HEK293 (cell line): Measurements from ENCODE around the gene AOAH.

Experiments
- CTCF ChIA-PET: fragments of 350-600 bp; formaldehyde crosslinking; extraction: SDS; loops from one replicate; lab custom pipeline; 2021; ENCODE audit warnings: antibody characterized with exemption; lab: Yijun Ruan, JAX
- POLR2A ChIA-PET: fragments of 300-600 bp; formaldehyde crosslinking; extraction: SDS; loops from one replicate; lab custom pipeline; 2020; ENCODE audit warnings: antibody characterized with exemption, inconsistent platforms; lab: Yijun Ruan, JAX
- H3K27ac ChIP-seq: fragments of 200-500 bp; sonication (Bioruptor generic); 2 replicates; pipeline ENCODE4 v1.5.1; 2014; ENCODE audit warnings: low read depth, low read length, control low read depth, inconsistent platforms; ENCODE audit errors: extremely low read depth
- H3K36me3 ChIP-seq, 2 experiments: fragments of 200-500 bp in 1 of 2; sonication (Bioruptor generic) in 1 of 2; 1 replicate in 1 of 2; 2 replicates in 1 of 2; pipeline ENCODE4 v1.5.1; 2014 to 2017; ENCODE audit warnings: inconsistent platforms in 2 of 2, low read length in 2 of 2; ENCODE audit not compliant: control insufficient read depth in 2 of 2, insufficient read depth in 1 of 2
- H3K4me1 ChIP-seq: fragments of 200-500 bp; sonication (Bioruptor generic); 2 replicates; pipeline ENCODE4 v1.5.1; 2014; ENCODE audit warnings: mild to moderate bottlenecking, low read length, inconsistent platforms; ENCODE audit not compliant: control insufficient read depth, insufficient read depth
- H3K4me3 ChIP-seq: 2 replicates; pipeline ENCODE4 v1.5.1; 2011; ENCODE audit warnings: low read depth, mild to moderate bottlenecking, control low read depth, low read length, moderate library complexity
- H3K9me3 ChIP-seq: fragments of 200-500 bp; sonication (Bioruptor generic); 2 replicates; pipeline ENCODE4 v1.5.1; 2014; ENCODE audit warnings: low read depth, low read length, inconsistent platforms; ENCODE audit not compliant: control insufficient read depth, insufficient read depth
- BCL6B ChIP-seq: fragments of 450-650 bp; formaldehyde crosslinking; IDR thresholded peaks from 2 replicates; pipeline ENCODE4 v1.5.1; 2017; ENCODE audit warnings: missing biosample characterization, missing genetic modification characterization
- GLIS2 ChIP-seq: fragments of 450-650 bp; formaldehyde crosslinking; IDR thresholded peaks from 2 replicates; pipeline ENCODE4 v1.5.1; 2016; ENCODE audit warnings: missing biosample characterization, missing genetic modification characterization
- MEIS1 ChIP-seq: sonication (generic); formaldehyde crosslinking; IDR thresholded peaks from 2 replicates; pipeline ENCODE4 v1.8.1; 2022; ENCODE audit warnings: missing genetic modification reagents, mild to moderate bottlenecking, borderline replicate concordance
- MYNN ChIP-seq: fragments of 450-650 bp; formaldehyde crosslinking; IDR thresholded peaks from 2 replicates; pipeline ENCODE4 v1.5.1; 2016; ENCODE audit warnings: missing biosample characterization, missing genetic modification characterization, borderline replicate concordance
- MZF1 ChIP-seq: fragments of 450-650 bp; formaldehyde crosslinking; IDR thresholded peaks from 2 replicates; pipeline ENCODE4 v1.5.1; 2017; ENCODE audit warnings: missing biosample characterization, missing genetic modification characterization, borderline replicate concordance
- ZBTB1 ChIP-seq: fragments of 450-650 bp; formaldehyde crosslinking; IDR thresholded peaks from 2 replicates; pipeline ENCODE4 v1.5.1; 2016; ENCODE audit warnings: missing biosample characterization, missing genetic modification characterization
- ZFP3 ChIP-seq: fragments of 450-650 bp; formaldehyde crosslinking; IDR thresholded peaks from 2 replicates; pipeline ENCODE4 v1.5.1; 2016; ENCODE audit warnings: low read depth, missing biosample characterization, missing genetic modification characterization
- ZNF148 ChIP-seq: fragments of 450-650 bp; formaldehyde crosslinking; IDR thresholded peaks from 2 replicates; pipeline ENCODE4 v1.5.0; 2017; ENCODE audit warnings: missing biosample characterization, missing genetic modification characterization, borderline replicate concordance
- ZNF155 ChIP-seq: fragments of 450-650 bp; formaldehyde crosslinking; IDR thresholded peaks from 2 replicates; pipeline ENCODE4 v1.5.1; 2016; ENCODE audit warnings: missing biosample characterization, missing genetic modification characterization
- ZNF223 ChIP-seq: fragments of 450-650 bp; formaldehyde crosslinking; IDR thresholded peaks from 2 replicates; pipeline ENCODE4 v1.5.1; 2016; ENCODE audit warnings: missing biosample characterization, missing genetic modification characterization
- ZNF24 ChIP-seq: fragments of 450-650 bp; formaldehyde crosslinking; IDR thresholded peaks from 2 replicates; pipeline ENCODE4 v1.5.1; 2016; ENCODE audit warnings: missing biosample characterization, missing genetic modification characterization
- ZNF513 ChIP-seq: fragments of 450-650 bp; IDR thresholded peaks from 2 replicates; pipeline ENCODE4 v1.5.1; 2018; ENCODE audit warnings: missing biosample characterization, missing genetic modification characterization
- ZNF521 ChIP-seq: fragments of 450-650 bp; formaldehyde crosslinking; IDR thresholded peaks from 2 replicates; pipeline ENCODE4 v1.5.1; 2017; ENCODE audit warnings: missing biosample characterization, mild to moderate bottlenecking, missing genetic modification characterization
- ZNF621 ChIP-seq: fragments of 450-650 bp; formaldehyde crosslinking; IDR thresholded peaks from 2 replicates; pipeline ENCODE4 v1.5.1; 2017; ENCODE audit warnings: missing biosample characterization, missing genetic modification characterization
- ZNF658 ChIP-seq: fragments of 450-650 bp; formaldehyde crosslinking; IDR thresholded peaks from 2 replicates; pipeline ENCODE4; 2016; ENCODE audit warnings: missing biosample characterization, missing genetic modification characterization
- ZNF701 ChIP-seq: fragments of 450-650 bp; formaldehyde crosslinking; IDR thresholded peaks from 2 replicates; pipeline ENCODE4 v1.5.1; 2016; ENCODE audit warnings: missing biosample characterization, missing genetic modification characterization
- ZNF704 ChIP-seq: fragments of 450-650 bp; formaldehyde crosslinking; IDR thresholded peaks from 2 replicates; pipeline ENCODE4 v1.5.1; 2016; ENCODE audit warnings: missing biosample characterization, missing genetic modification characterization
- TF ChIP-seq, protein P1 (sequence below): fragments of 450-650 bp; formaldehyde crosslinking; IDR thresholded peaks from 2 replicates; pipeline ENCODE4 v1.5.1; 2016; ENCODE audit warnings: missing biosample characterization, missing genetic modification characterization, borderline replicate concordance
- TF ChIP-seq, protein P2 (sequence below): fragments of 450-650 bp; formaldehyde crosslinking; IDR thresholded peaks from 2 replicates; pipeline ENCODE4 v1.5.1; 2017; ENCODE audit warnings: missing biosample characterization, missing genetic modification characterization

Gene AOAH

DNA sequence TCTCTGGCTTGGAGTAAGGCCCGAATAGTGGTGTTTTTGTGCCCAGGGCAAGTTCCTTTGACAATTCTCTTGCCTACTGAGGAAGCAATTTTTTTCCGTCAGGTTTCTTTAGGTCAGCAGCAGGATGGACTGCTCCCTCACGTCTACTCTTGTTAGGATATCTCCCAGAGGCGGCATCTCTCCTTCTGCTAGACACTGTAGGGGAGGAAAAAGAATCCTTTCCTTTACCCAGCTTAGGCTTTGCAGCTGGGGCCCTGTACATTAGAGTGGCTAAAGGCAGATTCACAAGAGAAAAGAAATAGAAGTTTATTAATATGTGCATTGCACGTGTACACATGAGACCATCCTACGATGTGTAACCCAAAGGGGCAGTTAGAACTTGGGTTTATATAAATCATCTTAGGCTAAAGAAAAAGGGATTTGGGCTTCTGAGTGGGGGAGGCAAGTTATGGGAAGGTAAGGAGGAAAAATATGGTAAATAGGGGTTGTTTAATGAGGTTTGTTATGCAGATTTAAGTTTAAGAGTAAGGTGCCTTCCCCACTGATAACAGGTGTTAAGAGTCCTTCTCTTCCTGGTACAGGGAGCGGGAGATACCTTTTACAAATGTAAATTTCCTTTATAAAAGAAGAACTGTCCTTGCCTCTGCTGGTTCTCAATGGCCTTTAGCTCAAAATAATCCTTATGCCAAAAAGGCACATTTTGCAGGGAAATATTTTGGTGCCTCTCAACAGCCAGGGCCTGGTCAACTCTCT lies 156.4 kb downstream of the AOAH start (continued):
- TF ChIP-seq, protein P1, sequence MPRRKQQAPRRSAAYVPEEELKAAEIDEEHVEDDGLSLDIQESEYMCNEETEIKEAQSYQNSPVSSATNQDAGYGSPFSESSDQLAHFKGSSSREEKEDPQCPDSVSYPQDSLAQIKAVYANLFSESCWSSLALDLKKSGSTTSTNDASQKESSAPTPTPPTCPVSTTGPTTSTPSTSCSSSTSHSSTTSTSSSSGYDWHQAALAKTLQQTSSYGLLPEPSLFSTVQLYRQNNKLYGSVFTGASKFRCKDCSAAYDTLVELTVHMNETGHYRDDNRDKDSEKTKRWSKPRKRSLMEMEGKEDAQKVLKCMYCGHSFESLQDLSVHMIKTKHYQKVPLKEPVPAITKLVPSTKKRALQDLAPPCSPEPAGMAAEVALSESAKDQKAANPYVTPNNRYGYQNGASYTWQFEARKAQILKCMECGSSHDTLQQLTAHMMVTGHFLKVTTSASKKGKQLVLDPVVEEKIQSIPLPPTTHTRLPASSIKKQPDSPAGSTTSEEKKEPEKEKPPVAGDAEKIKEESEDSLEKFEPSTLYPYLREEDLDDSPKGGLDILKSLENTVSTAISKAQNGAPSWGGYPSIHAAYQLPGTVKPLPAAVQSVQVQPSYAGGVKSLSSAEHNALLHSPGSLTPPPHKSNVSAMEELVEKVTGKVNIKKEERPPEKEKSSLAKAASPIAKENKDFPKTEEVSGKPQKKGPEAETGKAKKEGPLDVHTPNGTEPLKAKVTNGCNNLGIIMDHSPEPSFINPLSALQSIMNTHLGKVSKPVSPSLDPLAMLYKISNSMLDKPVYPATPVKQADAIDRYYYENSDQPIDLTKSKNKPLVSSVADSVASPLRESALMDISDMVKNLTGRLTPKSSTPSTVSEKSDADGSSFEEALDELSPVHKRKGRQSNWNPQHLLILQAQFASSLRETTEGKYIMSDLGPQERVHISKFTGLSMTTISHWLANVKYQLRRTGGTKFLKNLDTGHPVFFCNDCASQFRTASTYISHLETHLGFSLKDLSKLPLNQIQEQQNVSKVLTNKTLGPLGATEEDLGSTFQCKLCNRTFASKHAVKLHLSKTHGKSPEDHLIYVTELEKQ (tag by site-specific recombination): no peak
- no peak for TF ChIP-seq ZNF148 (tag by site-specific recombination)
- no peak for TF ChIP-seq ZNF704 (tag by site-specific recombination)
- TF ChIP-seq GLIS2: no peak

DNA sequence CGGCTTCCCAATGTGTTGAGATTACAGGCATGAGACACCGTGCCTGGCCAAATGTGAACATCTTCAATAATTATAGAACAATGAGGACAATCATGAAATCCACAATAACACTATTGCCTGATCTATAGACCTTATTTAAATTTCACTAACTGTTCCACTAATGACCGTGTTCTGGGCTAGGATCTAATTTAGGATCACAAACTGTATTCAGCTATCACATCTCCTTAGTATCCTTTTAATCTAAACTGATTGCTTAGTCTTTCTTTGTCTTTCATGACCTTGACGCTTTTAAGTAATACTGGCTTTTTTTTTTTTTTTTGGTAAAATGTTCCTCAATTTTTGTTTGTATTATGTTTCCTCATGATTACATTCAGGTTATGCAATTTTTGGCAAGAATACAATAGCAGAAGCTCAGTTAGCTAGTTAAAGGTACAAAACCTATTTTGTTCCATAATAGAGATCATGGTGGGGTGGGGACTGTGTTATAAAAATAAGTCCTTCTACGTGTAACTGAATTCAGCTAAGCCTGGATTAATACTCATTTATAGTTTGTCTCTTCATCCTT lies 158.4 kb downstream of the AOAH start:
- no peaks in the 10 kb centered on the region for H3K36me3 ChIP-seq
- no peak for TF ChIP-seq MEIS1 (CRISPR knock-in tag)
- TF ChIP-seq GLIS2: no peak
- no peak for TF ChIP-seq MZF1
- no peak for TF ChIP-seq ZNF621
- TF ChIP-seq MYNN (tag by site-specific recombination): no peak
- TF ChIP-seq ZFP3 (tag by site-specific recombination): no peak
- no peak for TF ChIP-seq ZNF24 (tag by site-specific recombination)
- CTCF ChIA-PET: no interaction called here
- no peaks in the 10 kb centered on the region for H3K4me1 ChIP-seq
- no peaks in the 10 kb centered on the region for H3K9me3 ChIP-seq
- POLR2A ChIA-PET: no interaction called here
- H3K27ac ChIP-seq: no peak overlapping the region
- H3K4me3 ChIP-seq: no peak overlapping the region

GRCh38 chr7:36564489-36564888 lies 159.8 kb downstream of the AOAH start:
- ChIA-PET POLR2A (no interaction called here), CTCF (interaction anchor here (0.5 to 0.7 kb wide), 2 partner anchors 42 to 84 kb away, joined by 3 read pairs; no protein-coding TSS in a partner anchor)
- Histone ChIP-seq H3K27ac (no peak overlapping the region), H3K4me1 (no peaks in the 10 kb centered on the region), H3K36me3 (no peaks in the 10 kb centered on the region), H3K9me3 (no peaks in the 10 kb centered on the region), H3K4me3 (no peak overlapping the region)
- no peak for TF ChIP-seq ZNF521 (tag by site-specific recombination)
- no peak for TF ChIP-seq ZNF223 (tag by site-specific recombination)
- no peak for TF ChIP-seq ZNF155 (tag by site-specific recombination)
- TF ChIP-seq, protein P2, sequence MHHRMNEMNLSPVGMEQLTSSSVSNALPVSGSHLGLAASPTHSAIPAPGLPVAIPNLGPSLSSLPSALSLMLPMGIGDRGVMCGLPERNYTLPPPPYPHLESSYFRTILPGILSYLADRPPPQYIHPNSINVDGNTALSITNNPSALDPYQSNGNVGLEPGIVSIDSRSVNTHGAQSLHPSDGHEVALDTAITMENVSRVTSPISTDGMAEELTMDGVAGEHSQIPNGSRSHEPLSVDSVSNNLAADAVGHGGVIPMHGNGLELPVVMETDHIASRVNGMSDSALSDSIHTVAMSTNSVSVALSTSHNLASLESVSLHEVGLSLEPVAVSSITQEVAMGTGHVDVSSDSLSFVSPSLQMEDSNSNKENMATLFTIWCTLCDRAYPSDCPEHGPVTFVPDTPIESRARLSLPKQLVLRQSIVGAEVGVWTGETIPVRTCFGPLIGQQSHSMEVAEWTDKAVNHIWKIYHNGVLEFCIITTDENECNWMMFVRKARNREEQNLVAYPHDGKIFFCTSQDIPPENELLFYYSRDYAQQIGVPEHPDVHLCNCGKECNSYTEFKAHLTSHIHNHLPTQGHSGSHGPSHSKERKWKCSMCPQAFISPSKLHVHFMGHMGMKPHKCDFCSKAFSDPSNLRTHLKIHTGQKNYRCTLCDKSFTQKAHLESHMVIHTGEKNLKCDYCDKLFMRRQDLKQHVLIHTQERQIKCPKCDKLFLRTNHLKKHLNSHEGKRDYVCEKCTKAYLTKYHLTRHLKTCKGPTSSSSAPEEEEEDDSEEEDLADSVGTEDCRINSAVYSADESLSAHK: no peak
- TF ChIP-seq ZBTB1 (tag by site-specific recombination): no peak
- TF ChIP-seq ZNF513: no peak
- TF ChIP-seq ZNF658 (tag by site-specific recombination): no peak
- TF ChIP-seq ZNF701 (tag by site-specific recombination): no peak
- TF ChIP-seq BCL6B (tag by site-specific recombination): no peak
